B cell (primary cell): ENCODE results near the gene BCAM. TPM values are rescaled to one million over a fixed set of nuclear protein-coding genes. Genes with fewer than 3 reads are reported as not detected.

Experiments used
- ATAC-seq: fragments of 200-7000 bp; cut with Tn5 transposase; one replicate; pipeline ENCODE4 v1.10.0; 2021; ENCODE audit warnings: low read depth, mild to moderate bottlenecking, moderate number of reproducible peaks, moderate library complexity
- CTCF ChIA-PET: fragments of 350-600 bp; sonication (Branson Sonifier 250); formaldehyde crosslinking; loops from one replicate; lab custom pipeline; 2021; ENCODE audit warnings: antibody characterized with exemption, inconsistent platforms; lab: Charles Lee
- POLR2A ChIA-PET: fragments of 350-600 bp; sonication (Branson Sonifier 250); formaldehyde crosslinking; loops from one replicate; lab custom pipeline; 2021; ENCODE audit warnings: antibody characterized with exemption; lab: Charles Lee
- DNase-seq: peaks from one replicate; pipeline ENCODE4 v3.0.0; 2013
- H2AFZ ChIP-seq: 2 replicates; pipeline ENCODE4 v1.6.1; 2012; ENCODE audit warnings: mild to moderate bottlenecking, low read depth, low read length; ENCODE audit not compliant: insufficient read depth, poor library complexity, severe bottlenecking
- H3K27ac ChIP-seq, 2 donors: 1 replicate in 1 of 2; 2 replicates in 1 of 2; pipeline ENCODE4 v1.5.1; 2012 to 2013; ENCODE audit warnings: low read length in 2 of 2, mild to moderate bottlenecking in 2 of 2, moderate library complexity in 1 of 2
- H3K27me3 ChIP-seq, 4 experiments: fragments of 200-600 bp in 1 of 4; sonication (generic) in 1 of 4; replicated peaks in 1 of 4; 1 replicate in 2 of 4; 2 replicates in 2 of 4; pipeline versions ENCODE4 v1.6.1 to v1.7.0; 2013 to 2016; ENCODE audit warnings: low read length in 3 of 4, mild to moderate bottlenecking in 2 of 4, mixed read lengths in 1 of 4, moderate library complexity in 1 of 4; ENCODE audit not compliant: insufficient read depth in 4 of 4, control insufficient read depth in 3 of 4; ENCODE audit errors: control extremely low read depth in 1 of 4
- H3K36me3 ChIP-seq, 2 experiments: replicated peaks in 1 of 2; 1 replicate in 1 of 2; 2 replicates in 1 of 2; pipeline versions ENCODE4 v1.6.1 to v1.7.1; 2013; ENCODE audit warnings: low read length in 1 of 2; ENCODE audit not compliant: insufficient read depth in 2 of 2, control insufficient read depth in 1 of 2; ENCODE audit errors: control extremely low read depth in 1 of 2, extremely low read depth in 1 of 2
- H3K4me1 ChIP-seq, 2 donors: fragments of 200-600 bp in 1 of 2; sonication (generic) in 1 of 2; 1 replicate in 1 of 2; 2 replicates in 1 of 2; pipeline versions ENCODE4 v1.5.1 to v1.6.1; 2013 to 2017; ENCODE audit warnings: low read length in 2 of 2; ENCODE audit not compliant: control insufficient read depth in 2 of 2, insufficient read depth in 2 of 2
- H3K4me2 ChIP-seq: replicated peaks from 2 replicates; pipeline ENCODE3; 2012; ENCODE audit warnings: mild to moderate bottlenecking, low read depth, low read length; ENCODE audit not compliant: poor library complexity, severe bottlenecking
- H3K4me3 ChIP-seq, 5 experiments: fragments of 200-600 bp in 1 of 5; sonication (generic) in 1 of 5; 1 replicate in 3 of 5; 2 replicates in 2 of 5; pipeline versions ENCODE4 v1.5.1 to v1.7.0; 2011 to 2016; ENCODE audit warnings: low read length in 4 of 5, mild to moderate bottlenecking in 4 of 5, low read depth in 2 of 5, control low read depth in 1 of 5, moderate library complexity in 1 of 5; ENCODE audit not compliant: insufficient read depth in 1 of 5; ENCODE audit errors: control extremely low read depth in 1 of 5, extremely low read depth in 1 of 5
- H3K79me2 ChIP-seq: fragments of 200-600 bp; sonication (generic); one replicate; pipeline ENCODE4 v1.6.0; 2016; ENCODE audit warnings: low read length; ENCODE audit not compliant: control insufficient read depth, insufficient read depth
- H3K9ac ChIP-seq: fragments of 200-600 bp; sonication (generic); 2 replicates; pipeline ENCODE4 v1.6.1; 2017; ENCODE audit warnings: mild to moderate bottlenecking, low read length, moderate library complexity
- H3K9me3 ChIP-seq, 3 donors: one replicate each; pipeline versions ENCODE4 v1.6.1 to v1.7.1; 2013; ENCODE audit warnings: low read length in 2 of 3; ENCODE audit not compliant: control insufficient read depth in 2 of 3, insufficient read depth in 1 of 3; ENCODE audit errors: control extremely low read depth in 1 of 3
- H4K20me1 ChIP-seq: 2 replicates; pipeline ENCODE4 v1.6.0; 2012; ENCODE audit warnings: mild to moderate bottlenecking, low read length; ENCODE audit not compliant: insufficient read depth, control insufficient read depth, poor library complexity, severe bottlenecking
- H3K27ac Mint-ChIP-seq: one replicate; pipeline ENCODE4 v1.8.0; 2021; ENCODE audit warnings: mixed read lengths
- H3K27me3 Mint-ChIP-seq: one replicate; pipeline ENCODE4 v1.8.0; 2021; ENCODE audit warnings: mixed read lengths
- H3K4me1 Mint-ChIP-seq: one replicate; pipeline ENCODE4 v1.8.0; 2021; ENCODE audit warnings: mixed read lengths
- H3K4me3 Mint-ChIP-seq: one replicate; pipeline ENCODE4 v1.8.0; 2021; ENCODE audit warnings: mixed read lengths
- H3K9me3 Mint-ChIP-seq: one replicate; pipeline ENCODE4 v1.8.0; 2022; ENCODE audit warnings: mixed read lengths; ENCODE audit not compliant: insufficient read depth
- EZH2 ChIP-seq: IDR thresholded peaks from 2 replicates; pipeline ENCODE4 v1.6.1; 2012; ENCODE audit warnings: borderline replicate concordance, low read depth, mild to moderate bottlenecking, moderate library complexity, low read length; ENCODE audit not compliant: insufficient read depth, poor library complexity, severe bottlenecking
- WGBS: methylation state at CpG from one replicate; pipeline ENCODE4 v1.1.5; 2013; ENCODE audit warnings: missing lambda C conversion rate; ENCODE audit not compliant: insufficient coverage; 5-methylcytosine and 5-hydroxymethylcytosine counted together
- intact Hi-C: fragments of 100-400 bp; cut with micrococcal nuclease; formaldehyde crosslinking; loops from one replicate; pipeline ENCODE4 v1.10.0; 2022
- polyA plus RNA-seq: library from polyadenylated mRNA; depleted of rRNA; stranded (reverse); fragments of >200 nt; gene quantifications from 2 replicates; pipeline ENCODE4 v1.2.3, GENCODE V29; 2012
- total RNA-seq, 2 donors: library from RNA; stranded (reverse); fragments of 120-200 nt in 1 of 2; gene quantifications; 1 replicate in 1 of 2; 2 replicates in 1 of 2; pipeline versions ENCODE4 v1.2.3 to v1.2.4, GENCODE V29; 2013 to 2022
- TF ChIP-seq, protein P1 (sequence below): fragments of 200-600 bp; IDR thresholded peaks from one replicate; pipeline ENCODE4 v1.8.0; 2022; ENCODE audit warnings: antibody characterized with exemption, mild to moderate bottlenecking

BCAM gene
- total and polyA plus RNA-seq, 2 donors (not counting 1 experiment from before 2014, with no cell fraction given) = not detected

DNA sequence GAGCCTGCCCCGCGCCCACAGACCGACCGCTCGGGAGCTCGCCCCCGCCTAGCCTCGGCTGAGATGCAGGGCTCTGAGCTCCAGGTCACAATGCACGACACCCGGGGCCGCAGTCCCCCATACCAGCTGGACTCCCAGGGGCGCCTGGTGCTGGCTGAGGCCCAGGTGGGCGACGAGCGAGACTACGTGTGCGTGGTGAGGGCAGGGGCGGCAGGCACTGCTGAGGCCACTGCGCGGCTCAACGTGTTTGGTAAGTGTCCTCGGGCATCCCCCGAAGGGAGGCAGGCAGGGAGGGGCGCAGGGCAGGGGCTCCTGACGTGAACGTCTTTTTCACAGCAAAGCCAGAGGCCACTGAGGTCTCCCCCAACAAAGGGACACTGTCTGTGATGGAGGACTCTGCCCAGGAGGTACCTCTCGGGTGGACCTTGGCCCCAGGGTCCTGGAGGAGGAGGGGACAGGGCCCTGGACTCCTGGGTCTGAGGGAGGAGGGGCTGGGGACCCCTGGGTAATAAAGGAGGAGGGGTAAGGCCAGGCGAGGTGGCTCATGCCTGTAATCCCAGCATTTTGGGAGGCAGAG, 3.3 kb downstream of the BCAM start:
- H3K79me2 ChIP-seq = no peaks in the 10 kb centered on the region
- H4K20me1 ChIP-seq = no peaks in the 10 kb centered on the region
- no peak for ATAC-seq
- peaks cover 10% of the 10 kb centered on the region in 2 donors for H3K4me1 ChIP-seq
- intact Hi-C loops = no loop called here
- no peaks in the 10 kb centered on the region for H3K36me3 ChIP-seq
- H3K9me3 ChIP-seq = peaks cover 0 to 4% (median 0%) of the 10 kb centered on the region in 3 donors
- Mint-ChIP-seq H3K4me1 (peaks cover 9% of the 10 kb centered on the region), H3K4me3 (no peak overlapping the region), H3K9me3 (no peaks in the 10 kb centered on the region), H3K27ac (no peak overlapping the region), H3K27me3 (peaks cover 28% of the 10 kb centered on the region)
- TF ChIP-seq, protein P1, sequence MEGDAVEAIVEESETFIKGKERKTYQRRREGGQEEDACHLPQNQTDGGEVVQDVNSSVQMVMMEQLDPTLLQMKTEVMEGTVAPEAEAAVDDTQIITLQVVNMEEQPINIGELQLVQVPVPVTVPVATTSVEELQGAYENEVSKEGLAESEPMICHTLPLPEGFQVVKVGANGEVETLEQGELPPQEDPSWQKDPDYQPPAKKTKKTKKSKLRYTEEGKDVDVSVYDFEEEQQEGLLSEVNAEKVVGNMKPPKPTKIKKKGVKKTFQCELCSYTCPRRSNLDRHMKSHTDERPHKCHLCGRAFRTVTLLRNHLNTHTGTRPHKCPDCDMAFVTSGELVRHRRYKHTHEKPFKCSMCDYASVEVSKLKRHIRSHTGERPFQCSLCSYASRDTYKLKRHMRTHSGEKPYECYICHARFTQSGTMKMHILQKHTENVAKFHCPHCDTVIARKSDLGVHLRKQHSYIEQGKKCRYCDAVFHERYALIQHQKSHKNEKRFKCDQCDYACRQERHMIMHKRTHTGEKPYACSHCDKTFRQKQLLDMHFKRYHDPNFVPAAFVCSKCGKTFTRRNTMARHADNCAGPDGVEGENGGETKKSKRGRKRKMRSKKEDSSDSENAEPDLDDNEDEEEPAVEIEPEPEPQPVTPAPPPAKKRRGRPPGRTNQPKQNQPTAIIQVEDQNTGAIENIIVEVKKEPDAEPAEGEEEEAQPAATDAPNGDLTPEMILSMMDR = no peak
- no peak overlapping the region for H3K9ac ChIP-seq
- H3K4me3 ChIP-seq = no peak overlapping the region
- no peak overlapping the region for H3K27ac ChIP-seq
- 92% methylated on average over 28 of the region's 28 CpGs for WGBS
- POLR2A ChIA-PET = no interaction called here
- no peak overlapping the region for H3K4me2 ChIP-seq
- H2AFZ ChIP-seq = no peak overlapping the region
- no peak for DNase-seq
- H3K27me3 ChIP-seq = peaks cover 0 to 30% (median 7%) of the 10 kb centered on the region in 4 experiments
- CTCF ChIA-PET = no interaction called here

DNA sequence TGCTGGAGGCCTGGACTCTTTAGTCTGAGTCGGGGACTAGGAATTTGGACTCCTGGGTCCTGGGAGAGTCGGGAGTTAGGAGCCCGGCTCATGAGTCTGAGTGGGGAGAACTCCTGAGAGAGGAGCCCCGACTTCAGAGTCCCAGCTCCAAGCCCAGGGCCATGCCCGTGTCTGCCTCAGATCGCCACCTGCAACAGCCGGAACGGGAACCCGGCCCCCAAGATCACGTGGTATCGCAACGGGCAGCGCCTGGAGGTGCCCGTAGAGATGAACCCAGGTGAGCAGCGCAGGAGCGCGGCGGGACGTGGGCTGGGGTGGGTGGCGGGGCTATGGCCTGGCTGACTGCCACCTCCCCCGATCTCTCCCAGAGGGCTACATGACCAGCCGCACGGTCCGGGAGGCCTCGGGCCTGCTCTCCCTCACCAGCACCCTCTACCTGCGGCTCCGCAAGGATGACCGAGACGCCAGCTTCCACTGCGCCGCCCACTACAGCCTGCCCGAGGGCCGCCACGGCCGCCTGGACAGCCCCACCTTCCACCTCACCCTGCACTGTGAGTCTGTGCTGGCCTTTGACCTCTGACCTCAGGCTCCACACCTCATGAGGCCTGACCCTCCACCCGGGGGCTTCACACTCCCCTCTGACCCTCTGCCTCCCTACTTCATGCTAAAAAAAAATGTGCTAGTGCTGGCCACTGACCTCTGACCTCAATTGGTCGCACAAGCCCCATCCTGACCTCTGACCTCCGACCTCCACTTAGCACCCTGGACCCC, 4.4 kb downstream of the BCAM start:
- Histone ChIP-seq H3K79me2 (no peaks in the 10 kb centered on the region), H3K9me3 (peaks cover 0 to 4% (median 0%) of the 10 kb centered on the region in 3 donors), H3K9ac (no peak overlapping the region), H4K20me1 (no peaks in the 10 kb centered on the region), H3K4me3 (no peak overlapping the region), H2AFZ (no peak overlapping the region), H3K4me1 (peaks cover 10% of the 10 kb centered on the region in 2 donors), H3K36me3 (no peaks in the 10 kb centered on the region), H3K27me3 (peaks cover 0 to 21% (median 7%) of the 10 kb centered on the region in 4 experiments), H3K4me2 (no peak overlapping the region), H3K27ac (no peak overlapping the region)
- ATAC-seq (no peak), DNase-seq (no peak)
- no peaks in the 10 kb centered on the region for H3K9me3 Mint-ChIP-seq
- 95% methylated on average over 36 of the region's 38 CpGs for WGBS
- peaks cover 8% of the 10 kb centered on the region for H3K4me1 Mint-ChIP-seq
- H3K4me3 Mint-ChIP-seq = no peak overlapping the region
- intact Hi-C loops = no loop called here
- ChIA-PET CTCF (interaction anchor here (0.7 kb wide), 1 partner anchor 315 kb away, joined by 7 read pairs; no protein-coding TSS in a partner anchor), POLR2A (no interaction called here)
- H3K27ac Mint-ChIP-seq = no peak overlapping the region
- TF ChIP-seq EZH2 = no peak
- TF ChIP-seq, protein P1 = no peak
- H3K27me3 Mint-ChIP-seq = peaks cover 25% of the 10 kb centered on the region
